H9 (cell line): Measurements from ENCODE around the gene TIGD3. TPM values are rescaled to one million over a fixed set of nuclear protein-coding genes. Genes with fewer than 3 reads are reported as not detected.

Experiments used
- DNase-seq: peaks from one replicate; pipeline ENCODE4 v3.0.0-alpha.2; 2017
- H2AFZ ChIP-seq: one replicate; pipeline ENCODE4 v1.6.1; 2013; ENCODE audit warnings: mild to moderate bottlenecking, low read length, control low read depth, moderate library complexity
- H2AK5ac ChIP-seq: 2 replicates; pipeline ENCODE4 v1.6.1; 2013; ENCODE audit warnings: low read length, control low read depth, mixed read lengths; ENCODE audit not compliant: insufficient read length
- H2BK120ac ChIP-seq: one replicate; pipeline ENCODE4 v1.6.1; 2013; ENCODE audit warnings: low read depth, mild to moderate bottlenecking, low read length, control low read depth, inconsistent platforms; ENCODE audit not compliant: poor library complexity, severe bottlenecking
- H2BK12ac ChIP-seq: 2 replicates; pipeline ENCODE4 v1.6.1; 2013; ENCODE audit warnings: low read length, control low read depth, mixed read lengths, low read depth; ENCODE audit not compliant: insufficient read length
- H2BK15ac ChIP-seq: 2 replicates; pipeline ENCODE4 v1.6.1; 2013; ENCODE audit warnings: low read depth, low read length, control low read depth
- H2BK20ac ChIP-seq: one replicate; pipeline ENCODE4 v1.6.1; 2013; ENCODE audit warnings: low read depth, mild to moderate bottlenecking, low read length, control low read depth, inconsistent platforms; ENCODE audit not compliant: poor library complexity, severe bottlenecking
- H2BK5ac ChIP-seq: 2 replicates; pipeline ENCODE4 v1.6.1; 2013; ENCODE audit warnings: low read length, control low read depth, mixed read lengths; ENCODE audit not compliant: insufficient read length
- H3K14ac ChIP-seq: 2 replicates; pipeline ENCODE4 v1.6.1; 2013; ENCODE audit warnings: low read length, control low read depth; ENCODE audit not compliant: insufficient read depth
- H3K18ac ChIP-seq: 2 replicates; pipeline ENCODE4 v1.6.1; 2013; ENCODE audit warnings: low read depth, mild to moderate bottlenecking, mixed read lengths, low read length, control low read depth; ENCODE audit not compliant: insufficient read length
- H3K23ac ChIP-seq: 2 replicates; pipeline ENCODE4 v1.6.1; 2013; ENCODE audit warnings: low read length, control low read depth, mixed read lengths, low read depth; ENCODE audit not compliant: insufficient read length
- H3K23me2 ChIP-seq: 2 replicates; pipeline ENCODE4 v1.6.1; 2013; ENCODE audit warnings: low read depth, mild to moderate bottlenecking, mixed read lengths, low read length, control low read depth; ENCODE audit not compliant: insufficient read length, poor library complexity, severe bottlenecking
- H3K27ac ChIP-seq: 2 replicates; pipeline ENCODE4 v1.5.1; 2013; ENCODE audit warnings: low read length, control low read depth, mixed read lengths, low read depth; ENCODE audit not compliant: insufficient read length
- H3K27me3 ChIP-seq: 2 replicates; pipeline ENCODE4 v1.6.1; 2013; ENCODE audit warnings: low read length, control low read depth, inconsistent platforms; ENCODE audit not compliant: insufficient read depth
- H3K4ac ChIP-seq: 2 replicates; pipeline ENCODE4 v1.6.1; 2013; ENCODE audit warnings: low read depth, mild to moderate bottlenecking, control low read depth, inconsistent platforms, low read length, moderate library complexity
- H3K4me1 ChIP-seq: 2 replicates; pipeline ENCODE4 v1.6.1; 2013; ENCODE audit warnings: low read length, control low read depth, inconsistent platforms; ENCODE audit not compliant: insufficient read depth
- H3K4me2 ChIP-seq: 2 replicates; pipeline ENCODE4 v1.6.1; 2013; ENCODE audit warnings: low read length, control low read depth, mixed read lengths; ENCODE audit not compliant: insufficient read length, insufficient read depth
- H3K56ac ChIP-seq: 2 replicates; pipeline ENCODE4 v1.6.1; 2013; ENCODE audit warnings: low read depth, mild to moderate bottlenecking, mixed read lengths, low read length, control low read depth; ENCODE audit not compliant: insufficient read length
- H3K79me1 ChIP-seq: 2 replicates; pipeline ENCODE4 v1.6.1; 2013; ENCODE audit warnings: low read depth, mild to moderate bottlenecking, moderate library complexity, low read length, control low read depth, inconsistent platforms; ENCODE audit not compliant: insufficient read depth, poor library complexity, severe bottlenecking
- H3K79me2 ChIP-seq: 2 replicates; pipeline ENCODE4 v1.6.1; 2013; ENCODE audit warnings: low read length, control low read depth, inconsistent platforms; ENCODE audit not compliant: insufficient read depth
- H3K9ac ChIP-seq: 2 replicates; pipeline ENCODE4 v1.6.1; 2013; ENCODE audit warnings: low read length, control low read depth, mixed read lengths; ENCODE audit not compliant: insufficient read length; ENCODE audit errors: extremely low read depth
- H3K9me3 ChIP-seq: one replicate; pipeline ENCODE4 v1.6.1; 2013; ENCODE audit warnings: low read depth, low read length, inconsistent platforms; ENCODE audit not compliant: control insufficient read depth
- H3T11ph ChIP-seq: one replicate; pipeline ENCODE4 v1.6.1; 2013; ENCODE audit warnings: mild to moderate bottlenecking, low read length, control low read depth, inconsistent platforms
- H4K20me1 ChIP-seq: one replicate; pipeline ENCODE4 v1.6.1; 2013; ENCODE audit not compliant: control insufficient read depth, insufficient read length, insufficient read depth
- H4K5ac ChIP-seq: 2 replicates; pipeline ENCODE4 v1.6.1; 2013; ENCODE audit warnings: low read depth, mild to moderate bottlenecking, mixed read lengths, low read length, control low read depth; ENCODE audit not compliant: insufficient read length
- H4K8ac ChIP-seq: replicated peaks from 2 replicates; pipeline ENCODE4 v1.6.1; 2013; ENCODE audit warnings: low read length, control low read depth, mixed read lengths, low read depth; ENCODE audit not compliant: insufficient read length
- H4K91ac ChIP-seq: 2 replicates; pipeline ENCODE4 v1.6.1; 2013; ENCODE audit warnings: low read depth, mild to moderate bottlenecking, moderate library complexity, mixed read lengths, low read length, control low read depth; ENCODE audit not compliant: insufficient read length
- H3K27ac Mint-ChIP-seq, 3 experiments: 2 replicates in 2 of 3; 3 replicates in 1 of 3; pipeline ENCODE4 v1.8.0; 2020 to 2021; ENCODE audit warnings: mixed read lengths in 3 of 3, mild to moderate bottlenecking in 1 of 3, moderate library complexity in 1 of 3
- H3K27me3 Mint-ChIP-seq: 2 replicates; pipeline ENCODE4 v1.8.0; 2021; ENCODE audit warnings: low read depth, mild to moderate bottlenecking, moderate library complexity, mixed read lengths
- H3K36me3 Mint-ChIP-seq, 3 experiments: 2 replicates in 2 of 3; 3 replicates in 1 of 3; pipeline ENCODE4 v1.8.0; 2020 to 2021; ENCODE audit warnings: low read depth in 3 of 3, mixed read lengths in 3 of 3; ENCODE audit not compliant: insufficient read depth in 1 of 3
- H3K4me1 Mint-ChIP-seq, 2 experiments: 2 replicates each; pipeline ENCODE4 v1.8.0; 2020; ENCODE audit warnings: mixed read lengths in 2 of 2
- H3K4me3 Mint-ChIP-seq, 2 experiments: 2 replicates in 1 of 2; 3 replicates in 1 of 2; pipeline ENCODE4 v1.8.0; 2020 to 2021; ENCODE audit warnings: mild to moderate bottlenecking in 2 of 2, mixed read lengths in 2 of 2, moderate library complexity in 1 of 2
- H3K9me3 Mint-ChIP-seq, 2 experiments: 2 replicates in 1 of 2; 3 replicates in 1 of 2; pipeline ENCODE4 v1.8.0; 2020; ENCODE audit warnings: mild to moderate bottlenecking in 2 of 2, mixed read lengths in 2 of 2, moderate library complexity in 1 of 2
- WGBS: extraction: QIAGEN DNeasy Blood & Tissue Kit; methylation state at CpG from one replicate; pipeline ENCODE4 v1.1.7; 2013; ENCODE audit warnings: missing lambda C conversion rate, low lambda C conversion rate, mixed read lengths; ENCODE audit not compliant: insufficient read length; ENCODE audit errors: extremely low coverage; 5-methylcytosine and 5-hydroxymethylcytosine counted together
- total RNA-seq: library from RNA; stranded (reverse); gene quantifications from 2 replicates; pipeline ENCODE4 v1.2.1, GENCODE V29; 2021
- TF ChIP-seq, protein P1 (sequence below): fragments of 200-600 bp; sonication (generic); conservative IDR thresholded peaks from 3 replicates; pipeline ENCODE4 v1.8.0; 2021; ENCODE audit warnings: antibody characterized with exemption, mild to moderate bottlenecking

TIGD3 gene
- total RNA-seq, 1 experiment from 2014 or later: 0.66 TPM

DNA sequence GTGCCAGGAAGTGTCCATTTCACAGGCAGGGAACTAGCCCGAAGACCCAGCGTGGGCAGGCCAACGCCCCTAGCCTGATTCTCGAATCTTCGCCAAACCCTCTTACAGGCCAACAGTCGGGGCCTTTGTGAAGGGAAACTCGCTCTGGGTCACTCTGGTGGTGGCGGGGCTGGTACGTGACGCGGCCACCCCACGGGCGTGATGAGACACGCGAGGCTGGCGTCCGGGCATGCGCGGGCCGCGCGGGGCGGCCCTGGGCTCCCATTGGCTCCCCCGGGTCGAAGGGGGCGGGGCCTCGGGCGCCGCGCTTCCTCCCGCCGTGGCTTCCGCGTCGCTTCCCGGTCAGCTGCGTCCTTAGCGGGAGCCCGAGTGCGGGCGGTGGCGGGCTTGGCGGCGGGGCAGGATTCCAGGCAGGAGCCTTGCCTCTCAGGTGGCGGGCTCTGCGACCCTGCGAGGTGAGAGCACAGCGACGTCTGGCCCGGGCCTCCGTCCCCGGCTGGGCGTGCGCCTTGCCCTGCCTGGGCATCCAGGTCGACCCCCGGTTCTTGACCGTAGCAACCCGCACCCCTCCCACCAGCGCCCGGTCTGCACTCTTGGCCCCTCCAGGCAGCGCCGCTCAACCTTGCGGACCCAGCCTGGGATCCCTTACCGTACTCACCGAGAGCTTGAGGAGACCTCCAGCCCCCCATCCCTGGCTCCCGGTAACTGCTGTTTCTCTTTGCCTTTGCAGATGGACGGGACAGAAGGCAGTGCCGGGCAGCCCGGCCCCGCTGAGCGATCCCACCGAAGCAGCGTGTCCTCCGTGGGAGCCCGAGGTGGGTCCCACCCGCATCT, 32.0 kb downstream of the TIGD3 start, which contains the start of gene FRMD8:
TSS of gene FRMD8 (plus strand) at position 331 of the 834 bp plus-strand sequence. CDS start at position 731, 400 bp downstream.
- H3K27ac Mint-ChIP-seq: no peak within 1 kb of the TSS
- no peaks in the 10 kb centered on the region for H3K79me1 ChIP-seq

More for the DNA sequence above, 32.0 kb downstream of the TIGD3 start, which contains the start of gene FRMD8:
- Mint-ChIP-seq H3K27me3 (peaks cover 3% of the 10 kb centered on the region), H3K9me3 (no peaks in the 10 kb centered on the region), H3K4me1 (peaks cover 28 to 29% of the 10 kb centered on the region in 2 experiments), H3K4me3 (peak within 1 kb of the TSS; percentile 76 to 88), H3K36me3 (peaks cover 0 to 5% (median 3%) of the 10 kb centered on the region in 3 experiments; a peak in 2 of 7 replicates)
- TF ChIP-seq, protein P1, sequence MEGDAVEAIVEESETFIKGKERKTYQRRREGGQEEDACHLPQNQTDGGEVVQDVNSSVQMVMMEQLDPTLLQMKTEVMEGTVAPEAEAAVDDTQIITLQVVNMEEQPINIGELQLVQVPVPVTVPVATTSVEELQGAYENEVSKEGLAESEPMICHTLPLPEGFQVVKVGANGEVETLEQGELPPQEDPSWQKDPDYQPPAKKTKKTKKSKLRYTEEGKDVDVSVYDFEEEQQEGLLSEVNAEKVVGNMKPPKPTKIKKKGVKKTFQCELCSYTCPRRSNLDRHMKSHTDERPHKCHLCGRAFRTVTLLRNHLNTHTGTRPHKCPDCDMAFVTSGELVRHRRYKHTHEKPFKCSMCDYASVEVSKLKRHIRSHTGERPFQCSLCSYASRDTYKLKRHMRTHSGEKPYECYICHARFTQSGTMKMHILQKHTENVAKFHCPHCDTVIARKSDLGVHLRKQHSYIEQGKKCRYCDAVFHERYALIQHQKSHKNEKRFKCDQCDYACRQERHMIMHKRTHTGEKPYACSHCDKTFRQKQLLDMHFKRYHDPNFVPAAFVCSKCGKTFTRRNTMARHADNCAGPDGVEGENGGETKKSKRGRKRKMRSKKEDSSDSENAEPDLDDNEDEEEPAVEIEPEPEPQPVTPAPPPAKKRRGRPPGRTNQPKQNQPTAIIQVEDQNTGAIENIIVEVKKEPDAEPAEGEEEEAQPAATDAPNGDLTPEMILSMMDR: no peak
- H2BK5ac ChIP-seq: no peak within 1 kb of the TSS
- H3K27me3 ChIP-seq: no peaks in the 10 kb centered on the region
- no peak within 1 kb of the TSS for H3T11ph ChIP-seq
- H2BK12ac ChIP-seq: no peak within 1 kb of the TSS
- no peak within 1 kb of the TSS for H3K56ac ChIP-seq
- H3K4me2 ChIP-seq: peak within 1 kb of the TSS; percentile 55
- H3K9ac ChIP-seq: peak within 1 kb of the TSS; percentile 13
- no peaks in the 10 kb centered on the region for H3K9me3 ChIP-seq
- H2BK120ac ChIP-seq: no peak within 1 kb of the TSS
- H3K23me2 ChIP-seq: no peaks in the 10 kb centered on the region
- WGBS: no CpG with 5 or more reads among the region's 76 CpGs
- no peak within 1 kb of the TSS for H4K5ac ChIP-seq
- no peak within 1 kb of the TSS for H2AFZ ChIP-seq
- no peaks in the 10 kb centered on the region for H3K79me2 ChIP-seq
- H3K27ac ChIP-seq: no peak within 1 kb of the TSS
- DNase-seq: peak; percentile 70
- no peak within 1 kb of the TSS for H3K23ac ChIP-seq
- no peak within 1 kb of the TSS; the same call in 1 of the 2 replicates for H3K14ac ChIP-seq
- no peak within 1 kb of the TSS for H4K91ac ChIP-seq
- H3K4ac ChIP-seq: no peak within 1 kb of the TSS
- no peaks in the 10 kb centered on the region for H4K20me1 ChIP-seq
- H2BK15ac ChIP-seq: no peak within 1 kb of the TSS; the same call in 1 of the 2 replicates
- H2AK5ac ChIP-seq: no peak within 1 kb of the TSS
- H2BK20ac ChIP-seq: no peak within 1 kb of the TSS
- H3K4me1 ChIP-seq: peaks cover 2% of the 10 kb centered on the region; the same call in 1 of the 2 replicates
- H3K18ac ChIP-seq: peak within 1 kb of the TSS; percentile 18
- no peak within 1 kb of the TSS for H4K8ac ChIP-seq
